Uterus (tissue), 4 donors: ENCODE measurements around the gene PSMG4. TPM values are rescaled to one million over a fixed set of nuclear protein-coding genes. Genes with fewer than 3 reads are reported as not detected.

Experiments
- DNase-seq, 2 donors: peaks; one replicate each; pipeline ENCODE4 v3.0.0-alpha.2; 2019 to 2020
- H3K27ac ChIP-seq, 2 donors: fragments of 200-600 bp; sonication (generic); 1 replicate in 1 of 2; 2 replicates in 1 of 2; pipeline ENCODE4 v1.5.1; 2016 to 2018
- H3K27me3 ChIP-seq, 2 donors: fragments of 200-600 bp; sonication (generic); one replicate each; pipeline ENCODE4 v1.5.1; 2018 to 2019; ENCODE audit warnings: control low read depth in 1 of 2
- H3K36me3 ChIP-seq, 2 donors: fragments of 200-600 bp; sonication (generic); one replicate each; pipeline ENCODE4 v1.5.1; 2019; ENCODE audit warnings: control low read depth in 1 of 2
- H3K4me1 ChIP-seq, 2 donors: fragments of 200-600 bp; sonication (generic); one replicate each; pipeline ENCODE4 v1.5.1; 2018 to 2019; ENCODE audit warnings: control low read depth in 1 of 2
- H3K4me3 ChIP-seq, 2 donors: fragments of 200-600 bp; sonication (generic); 1 replicate in 1 of 2; 2 replicates in 1 of 2; pipeline ENCODE4 v1.5.1; 2018 to 2019; ENCODE audit warnings: mild to moderate bottlenecking in 1 of 2
- H3K9me3 ChIP-seq, 2 donors: fragments of 200-600 bp; sonication (generic); one replicate each; pipeline ENCODE4 v1.5.1; 2019; ENCODE audit warnings: control low read depth in 1 of 2
- POLR2A ChIP-seq, 2 donors: fragments of 450-650 bp; IDR thresholded peaks; one replicate each; pipeline ENCODE4 v1.6.1; 2016; ENCODE audit warnings: antibody characterized with exemption in 2 of 2, mild to moderate bottlenecking in 1 of 2, moderate library complexity in 1 of 2
- intact Hi-C: fragments of 100-400 bp; cut with DNase I; formaldehyde crosslinking; loops from one replicate; pipeline ENCODE4 v1.15.1; 2023; ENCODE audit warnings: low total_unique reads
- total RNA-seq, 4 donors: library from RNA; depleted of rRNA in 3 of 4; stranded (reverse); fragments of >200 nt in 3 of 4; gene quantifications; one replicate each; pipeline versions ENCODE4 v1.1.0 to v1.2.4, GENCODE V29; 2014 to 2023
- TF ChIP-seq, protein P1 (sequence below), 4 experiments: fragments of 200-600 bp in 2 of 4; fragments of 450-650 bp in 2 of 4; sonication (generic) in 2 of 4; IDR thresholded peaks; one replicate each; pipeline ENCODE4 v1.5.1; 2016 to 2019; ENCODE audit warnings: antibody characterized with exemption in 4 of 4, mild to moderate bottlenecking in 2 of 4, moderate library complexity in 1 of 4
- donor health status: DM: yes; HTN: yes; CAD: no.

Gene PSMG4
- total RNA-seq, 4 donors from 2014 or later = 13.1 to 49.4 (median 28.0) TPM

DNA sequence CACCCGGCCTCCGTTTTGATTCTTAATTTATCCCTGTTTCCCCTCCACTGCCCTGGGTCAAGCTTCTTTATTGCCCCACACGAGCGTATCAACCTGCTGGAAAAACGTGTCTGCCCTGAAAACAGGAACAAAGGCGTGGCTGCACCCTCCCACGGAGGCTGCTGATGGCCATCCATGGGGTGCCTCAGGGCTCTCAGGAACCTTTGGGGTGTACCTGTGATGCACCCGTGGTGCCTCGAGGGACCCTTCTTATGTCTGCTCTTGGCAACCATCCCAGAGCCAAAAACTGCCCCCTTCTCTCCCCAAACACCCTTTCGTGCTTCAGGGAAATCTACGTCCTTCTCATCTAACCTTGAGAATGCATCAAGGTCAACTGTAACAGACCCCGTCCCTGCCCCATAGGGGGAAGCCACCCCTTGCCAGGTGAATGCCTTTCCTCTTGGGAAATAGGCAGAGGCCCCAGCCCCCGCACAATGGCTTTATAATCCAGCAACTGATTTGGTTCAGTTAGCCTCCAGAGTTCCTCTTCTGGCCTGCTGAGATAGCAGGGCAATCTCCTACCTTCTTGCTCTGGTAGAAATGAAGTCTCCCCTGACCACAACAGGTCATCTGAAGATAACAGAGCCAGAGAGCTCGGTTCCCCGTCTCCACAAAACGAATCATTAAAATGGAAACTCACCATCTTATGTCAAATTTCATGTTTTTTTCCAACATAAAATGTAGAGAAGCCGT, 29.4 kb downstream of the PSMG4 start:
- H3K36me3 ChIP-seq = no peaks in the 10 kb centered on the region
- H3K27me3 ChIP-seq = no peaks in the 10 kb centered on the region
- H3K4me3 ChIP-seq = no peak overlapping the region
- peak; percentile 10 to 14 for DNase-seq
- H3K9me3 ChIP-seq = no peaks in the 10 kb centered on the region
- intact Hi-C loops = loop anchor here (10.0 kb wide), 1 partner anchor 167 kb away; the partner anchor contains the start of gene SLC22A23
- no peaks in the 10 kb centered on the region for H3K4me1 ChIP-seq
- no peak overlapping the region for H3K27ac ChIP-seq
- TF ChIP-seq POLR2A (IDR thresholded peaks at IDR 0.05) = no peak
- TF ChIP-seq, protein P1, sequence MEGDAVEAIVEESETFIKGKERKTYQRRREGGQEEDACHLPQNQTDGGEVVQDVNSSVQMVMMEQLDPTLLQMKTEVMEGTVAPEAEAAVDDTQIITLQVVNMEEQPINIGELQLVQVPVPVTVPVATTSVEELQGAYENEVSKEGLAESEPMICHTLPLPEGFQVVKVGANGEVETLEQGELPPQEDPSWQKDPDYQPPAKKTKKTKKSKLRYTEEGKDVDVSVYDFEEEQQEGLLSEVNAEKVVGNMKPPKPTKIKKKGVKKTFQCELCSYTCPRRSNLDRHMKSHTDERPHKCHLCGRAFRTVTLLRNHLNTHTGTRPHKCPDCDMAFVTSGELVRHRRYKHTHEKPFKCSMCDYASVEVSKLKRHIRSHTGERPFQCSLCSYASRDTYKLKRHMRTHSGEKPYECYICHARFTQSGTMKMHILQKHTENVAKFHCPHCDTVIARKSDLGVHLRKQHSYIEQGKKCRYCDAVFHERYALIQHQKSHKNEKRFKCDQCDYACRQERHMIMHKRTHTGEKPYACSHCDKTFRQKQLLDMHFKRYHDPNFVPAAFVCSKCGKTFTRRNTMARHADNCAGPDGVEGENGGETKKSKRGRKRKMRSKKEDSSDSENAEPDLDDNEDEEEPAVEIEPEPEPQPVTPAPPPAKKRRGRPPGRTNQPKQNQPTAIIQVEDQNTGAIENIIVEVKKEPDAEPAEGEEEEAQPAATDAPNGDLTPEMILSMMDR (IDR thresholded peaks at IDR 0.05) = no peak

DNA sequence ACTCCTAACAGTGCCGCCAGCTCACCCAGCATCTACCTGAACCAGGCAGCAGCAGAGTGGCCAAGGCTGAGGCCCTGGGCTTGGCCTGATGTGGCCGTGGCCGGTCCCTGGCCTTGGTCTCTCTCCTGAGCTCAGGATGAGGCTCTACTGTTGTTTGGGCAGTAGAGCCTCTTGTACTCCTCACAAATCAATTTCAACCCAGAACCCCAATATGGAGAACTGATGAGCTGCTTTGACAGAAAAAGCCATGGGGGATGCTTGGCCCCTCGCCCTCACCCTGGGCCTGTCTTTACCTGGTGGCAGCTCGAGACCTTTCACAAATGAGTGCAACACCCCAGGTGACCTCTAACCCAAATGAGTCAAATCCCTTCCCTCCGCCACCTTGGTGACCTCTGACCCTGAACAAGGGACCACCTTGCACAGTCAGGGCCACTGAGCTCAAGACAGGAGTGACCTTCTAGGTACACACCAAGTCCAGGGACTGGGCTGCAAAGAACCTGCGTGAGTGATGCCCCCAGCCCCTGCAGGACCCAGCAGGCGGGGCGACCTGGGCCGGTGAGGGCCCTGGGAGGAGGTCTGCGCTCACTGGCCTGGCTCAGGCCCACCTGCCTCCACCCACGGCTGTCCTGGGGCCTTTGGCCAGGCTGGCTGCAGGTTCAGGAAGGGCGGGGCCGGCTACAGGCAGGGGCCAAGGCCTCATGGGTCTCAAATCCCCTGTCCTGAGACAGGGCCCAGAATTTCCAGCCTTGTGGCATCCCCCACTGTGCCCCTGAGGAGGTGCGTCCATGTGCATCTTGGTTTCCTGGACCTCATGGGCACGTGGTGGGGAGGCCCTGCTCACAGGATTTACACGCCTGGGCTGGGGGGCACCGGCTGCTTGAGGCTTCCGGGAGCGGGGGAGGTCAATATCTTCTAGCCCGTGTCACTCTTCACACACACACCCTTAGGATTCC, 30.2 kb downstream of the PSMG4 start:
- TF ChIP-seq, protein P1 (IDR thresholded peaks at IDR 0.05) = no peak
- no peak for TF ChIP-seq POLR2A (IDR thresholded peaks at IDR 0.05)
- Histone ChIP-seq H3K9me3 (no peaks in the 10 kb centered on the region), H3K27me3 (no peaks in the 10 kb centered on the region), H3K27ac (no peak overlapping the region), H3K4me1 (no peaks in the 10 kb centered on the region), H3K36me3 (no peaks in the 10 kb centered on the region), H3K4me3 (no peak overlapping the region)
- intact Hi-C loops = loop anchor here (10.0 kb wide), 1 partner anchor 166 kb away; the partner anchor contains the start of gene SLC22A23
- DNase-seq = peak; percentile 14 to 22

DNA sequence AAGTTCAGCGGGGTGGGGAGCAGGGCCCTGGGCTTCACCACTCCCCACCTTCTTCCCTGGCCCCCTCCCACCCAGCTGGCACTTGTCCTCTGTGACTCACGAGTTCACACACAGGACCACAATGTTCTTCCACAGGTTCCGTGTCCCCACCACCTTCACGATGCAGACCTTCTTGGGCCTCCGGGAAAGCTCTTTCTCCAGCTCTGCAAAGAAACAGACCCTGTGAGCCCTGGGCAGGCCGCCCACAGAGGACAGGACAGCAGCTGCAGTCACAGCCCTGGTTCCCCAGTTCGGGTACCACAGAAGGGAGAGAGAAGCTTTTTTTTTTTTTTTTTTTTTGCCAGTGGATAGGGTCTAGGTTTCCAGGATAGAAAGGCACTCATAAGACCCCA, 30.9 kb downstream of the PSMG4 start:
- Histone ChIP-seq H3K27ac (no peak overlapping the region), H3K36me3 (no peaks in the 10 kb centered on the region), H3K4me1 (no peaks in the 10 kb centered on the region), H3K4me3 (no peak overlapping the region), H3K27me3 (no peaks in the 10 kb centered on the region), H3K9me3 (no peaks in the 10 kb centered on the region)
- no peak for TF ChIP-seq POLR2A (IDR thresholded peaks at IDR 0.05)
- TF ChIP-seq, protein P1 (IDR thresholded peaks at IDR 0.05) = no peak
- intact Hi-C loops = loop anchor here (10.0 kb wide), 1 partner anchor 165 kb away; the partner anchor contains the start of gene SLC22A23
- no peak for DNase-seq

DNA sequence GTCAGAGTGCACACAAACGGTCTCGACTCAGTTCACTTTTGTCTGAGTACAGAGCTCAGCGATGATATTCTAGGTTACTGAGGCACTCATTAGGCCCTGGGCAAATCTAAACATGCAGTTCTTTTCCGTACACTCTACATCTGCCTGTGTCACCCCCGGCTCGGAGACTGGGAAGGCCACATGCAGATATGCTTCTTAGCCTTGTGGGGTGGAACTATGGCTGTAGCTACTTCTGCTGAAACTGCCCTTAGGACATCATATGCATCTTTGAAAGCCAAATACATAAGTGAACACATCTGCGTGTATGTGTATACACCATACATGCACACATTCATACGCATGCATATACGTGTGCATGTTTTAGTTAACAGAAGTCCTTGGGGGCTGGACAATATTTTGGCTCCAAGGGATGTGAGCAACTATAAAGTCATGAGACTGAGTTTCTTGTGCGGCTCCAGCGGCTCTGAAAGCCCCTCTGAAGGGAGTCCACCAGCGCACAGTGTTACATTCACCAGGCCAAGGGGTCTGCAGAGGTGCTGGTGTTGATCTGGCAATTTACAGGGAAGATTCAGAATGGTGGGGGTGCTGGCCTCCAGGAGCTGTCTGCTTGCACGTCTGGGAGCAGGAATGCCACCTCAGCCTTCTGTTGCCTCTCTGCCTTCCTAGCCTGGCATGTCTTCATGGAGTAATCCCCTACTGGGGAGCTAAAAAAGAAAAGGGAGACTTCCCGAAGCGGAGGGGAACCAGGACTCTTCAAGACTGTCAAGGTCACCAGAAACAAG, 31.6 kb downstream of the PSMG4 start:
- DNase-seq = peak; percentile 5 to 11
- Histone ChIP-seq H3K4me1 (no peaks in the 10 kb centered on the region), H3K36me3 (no peaks in the 10 kb centered on the region), H3K27ac (no peak overlapping the region), H3K27me3 (no peaks in the 10 kb centered on the region), H3K4me3 (no peak overlapping the region), H3K9me3 (no peaks in the 10 kb centered on the region)
- intact Hi-C loops = no loop called here
- TF ChIP-seq, protein P1 (IDR thresholded peaks at IDR 0.05) = no peak
- no peak for TF ChIP-seq POLR2A (IDR thresholded peaks at IDR 0.05)
